RCC 7860 (cell line): ENCODE data around the gene ARL14.

Source experiments
- DNase-seq: peaks from one replicate; pipeline ENCODE4 v3.0.0-alpha.2; 2015; ENCODE audit warnings: low spot score
- FAIRE-seq: peaks from 2 replicates; lab custom pipeline; 2012; peaks lifted over from hg19 to GRCh38; lab: Jason Lieb, UNC

The ARL14 gene

GRCh38 chr3:160676547-160677303, at the start of gene ARL14:
TSS of gene ARL14 (plus strand) at chr3:160677160. CDS start at chr3:160677347, 187 bp downstream.
- DNase-seq, result peak; percentile 61

GRCh38 chr3:160629491-160629890, 47.5 kb upstream of the ARL14 start:
- DNase-seq, result no peak

More at GRCh38 chr3:160676547-160677303, at the start of gene ARL14:
- peak; percentile 86 for FAIRE-seq

GRCh38 chr3:160633361-160634083, 43.4 kb upstream of the ARL14 start:
- no peak for DNase-seq
- no peak for FAIRE-seq

More at GRCh38 chr3:160629491-160629890, 47.5 kb upstream of the ARL14 start:
- FAIRE-seq, result no peak

GRCh38 chr3:160635213-160635612, 41.7 kb upstream of the ARL14 start:
- DNase-seq (no peak), FAIRE-seq (no peak)

GRCh38 chr3:160637086-160637485, 39.9 kb upstream of the ARL14 start:
- FAIRE-seq (no peak), DNase-seq (no peak)

- FAIRE-seq, result no peak
- DNase-seq, result no peak
Measured at GRCh38 chr3:160638184-160638583, 38.8 kb upstream of the ARL14 start.

GRCh38 chr3:160641665-160642309, 35.2 kb upstream of the ARL14 start:
- DNase-seq, result no peak
- no peak for FAIRE-seq

- DNase-seq (no peak), FAIRE-seq (no peak)
Measured at GRCh38 chr3:160643994-160644393, 33.0 kb upstream of the ARL14 start.

- FAIRE-seq, result no peak
- DNase-seq, result no peak
Measured at GRCh38 chr3:160644491-160644890, 32.5 kb upstream of the ARL14 start.

GRCh38 chr3:160648701-160649100, 28.3 kb upstream of the ARL14 start:
- peak; percentile 93 for FAIRE-seq
- peak; percentile 16 for DNase-seq

- DNase-seq (no peak), FAIRE-seq (no peak)
Measured at GRCh38 chr3:160649596-160649995, 27.4 kb upstream of the ARL14 start.

- FAIRE-seq (no peak), DNase-seq (no peak)
Measured at GRCh38 chr3:160653512-160653911, 23.4 kb upstream of the ARL14 start.

- no peak for FAIRE-seq
- no peak for DNase-seq
Measured at GRCh38 chr3:160660902-160661301, 16.1 kb upstream of the ARL14 start.

GRCh38 chr3:160661660-160662059, 15.3 kb upstream of the ARL14 start:
- FAIRE-seq (no peak), DNase-seq (no peak)

GRCh38 chr3:160665231-160665630, 11.7 kb upstream of the ARL14 start:
- FAIRE-seq, result no peak
- DNase-seq, result no peak

GRCh38 chr3:160665784-160666526, 11.0 kb upstream of the ARL14 start:
- FAIRE-seq, result peak; percentile 77
- DNase-seq, result peak; percentile 64

- FAIRE-seq (peak; percentile 92), DNase-seq (peak; percentile 80)
Measured at GRCh38 chr3:160667452-160667851, 9.5 kb upstream of the ARL14 start.

GRCh38 chr3:160668454-160668853, 8.5 kb upstream of the ARL14 start:
- DNase-seq (no peak), FAIRE-seq (no peak)

- DNase-seq (no peak), FAIRE-seq (no peak)
Measured at GRCh38 chr3:160671231-160671630, 5.7 kb upstream of the ARL14 start.

GRCh38 chr3:160671995-160672394, 5.0 kb upstream of the ARL14 start:
- FAIRE-seq, result no peak

GRCh38 chr3:160673188-160673587, 3.8 kb upstream of the ARL14 start:
- FAIRE-seq (no peak), DNase-seq (no peak)

More at GRCh38 chr3:160671995-160672394, 5.0 kb upstream of the ARL14 start:
- DNase-seq, result no peak
